Neural crest cell (in vitro differentiated cells): ENCODE data around the gene TAP2. TPM values are rescaled to one million over a fixed set of nuclear protein-coding genes. Genes with fewer than 3 reads are reported as not detected.

Experiments used
- DNase-seq: peaks from one replicate; pipeline ENCODE4 v3.0.0; 2021; ENCODE audit warnings: low read depth, mixed read lengths, low spot score
- H3K27ac Mint-ChIP-seq: one replicate; pipeline ENCODE4 v1.8.0; 2021; ENCODE audit warnings: mild to moderate bottlenecking, mixed read lengths; ENCODE audit not compliant: unreplicated experiment
- H3K27me3 Mint-ChIP-seq: 2 replicates; pipeline ENCODE4 v1.8.0; 2021; ENCODE audit warnings: low read depth, mild to moderate bottlenecking, mixed read lengths
- H3K36me3 Mint-ChIP-seq: 2 replicates; pipeline ENCODE4 v1.8.0; 2021; ENCODE audit warnings: low read depth, mild to moderate bottlenecking, mixed read lengths
- H3K4me1 Mint-ChIP-seq: 2 replicates; pipeline ENCODE4 v1.8.0; 2021; ENCODE audit warnings: mixed read lengths
- H3K4me3 Mint-ChIP-seq: one replicate; pipeline ENCODE4 v1.8.0; 2021; ENCODE audit warnings: mild to moderate bottlenecking, mixed read lengths
- H3K9me3 Mint-ChIP-seq: 2 replicates; pipeline ENCODE4 v1.8.0; 2021; ENCODE audit warnings: mixed read lengths
- total RNA-seq: library from RNA; stranded (reverse); gene quantifications from 2 replicates; pipeline ENCODE4 v1.2.1, GENCODE V29; 2021
- TF ChIP-seq, protein P1 (sequence below): fragments of 200-600 bp; sonication (generic); conservative IDR thresholded peaks from 2 replicates; pipeline ENCODE4 v1.5.0; 2021; ENCODE audit warnings: antibody characterized with exemption, mild to moderate bottlenecking

The TAP2 gene
- total RNA-seq, 1 donor from 2014 or later = 18.0 TPM

DNA sequence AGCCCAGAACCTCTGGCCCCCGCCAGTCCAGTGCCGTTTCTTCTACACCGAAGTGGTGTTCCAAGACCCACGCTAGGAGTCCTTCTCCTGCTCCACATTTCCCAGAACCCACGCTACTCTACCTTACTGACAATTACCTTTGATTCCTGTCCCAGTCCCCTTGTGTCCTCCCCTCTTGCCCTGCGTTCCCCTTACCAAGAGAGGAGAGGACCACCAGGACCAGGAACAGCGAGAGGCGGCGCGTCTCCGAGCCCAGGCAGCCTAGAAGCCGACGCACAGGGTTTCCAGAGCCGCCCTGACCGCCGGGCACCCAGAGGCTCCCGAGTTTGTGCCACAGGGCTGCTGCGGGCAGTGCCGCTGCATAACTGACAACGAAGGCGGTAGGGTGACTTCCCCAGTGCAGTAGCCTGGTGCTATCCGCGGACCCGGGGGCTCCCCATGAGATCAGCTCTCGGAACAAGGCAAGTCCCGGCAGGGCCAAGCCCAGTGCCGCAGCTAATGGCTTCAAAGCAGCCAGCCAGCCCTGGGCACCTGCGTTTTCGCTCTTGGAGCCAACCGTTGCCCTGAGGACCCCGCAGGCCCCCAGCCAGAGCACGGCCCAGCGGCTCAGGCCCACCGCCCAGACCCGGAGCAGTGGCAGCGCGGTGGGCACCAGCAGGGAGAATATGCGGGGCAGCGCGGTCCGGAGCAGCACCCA is 14.5 kb upstream of the TAP2 start:
- TF ChIP-seq, protein P1, sequence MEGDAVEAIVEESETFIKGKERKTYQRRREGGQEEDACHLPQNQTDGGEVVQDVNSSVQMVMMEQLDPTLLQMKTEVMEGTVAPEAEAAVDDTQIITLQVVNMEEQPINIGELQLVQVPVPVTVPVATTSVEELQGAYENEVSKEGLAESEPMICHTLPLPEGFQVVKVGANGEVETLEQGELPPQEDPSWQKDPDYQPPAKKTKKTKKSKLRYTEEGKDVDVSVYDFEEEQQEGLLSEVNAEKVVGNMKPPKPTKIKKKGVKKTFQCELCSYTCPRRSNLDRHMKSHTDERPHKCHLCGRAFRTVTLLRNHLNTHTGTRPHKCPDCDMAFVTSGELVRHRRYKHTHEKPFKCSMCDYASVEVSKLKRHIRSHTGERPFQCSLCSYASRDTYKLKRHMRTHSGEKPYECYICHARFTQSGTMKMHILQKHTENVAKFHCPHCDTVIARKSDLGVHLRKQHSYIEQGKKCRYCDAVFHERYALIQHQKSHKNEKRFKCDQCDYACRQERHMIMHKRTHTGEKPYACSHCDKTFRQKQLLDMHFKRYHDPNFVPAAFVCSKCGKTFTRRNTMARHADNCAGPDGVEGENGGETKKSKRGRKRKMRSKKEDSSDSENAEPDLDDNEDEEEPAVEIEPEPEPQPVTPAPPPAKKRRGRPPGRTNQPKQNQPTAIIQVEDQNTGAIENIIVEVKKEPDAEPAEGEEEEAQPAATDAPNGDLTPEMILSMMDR = no peak

DNA sequence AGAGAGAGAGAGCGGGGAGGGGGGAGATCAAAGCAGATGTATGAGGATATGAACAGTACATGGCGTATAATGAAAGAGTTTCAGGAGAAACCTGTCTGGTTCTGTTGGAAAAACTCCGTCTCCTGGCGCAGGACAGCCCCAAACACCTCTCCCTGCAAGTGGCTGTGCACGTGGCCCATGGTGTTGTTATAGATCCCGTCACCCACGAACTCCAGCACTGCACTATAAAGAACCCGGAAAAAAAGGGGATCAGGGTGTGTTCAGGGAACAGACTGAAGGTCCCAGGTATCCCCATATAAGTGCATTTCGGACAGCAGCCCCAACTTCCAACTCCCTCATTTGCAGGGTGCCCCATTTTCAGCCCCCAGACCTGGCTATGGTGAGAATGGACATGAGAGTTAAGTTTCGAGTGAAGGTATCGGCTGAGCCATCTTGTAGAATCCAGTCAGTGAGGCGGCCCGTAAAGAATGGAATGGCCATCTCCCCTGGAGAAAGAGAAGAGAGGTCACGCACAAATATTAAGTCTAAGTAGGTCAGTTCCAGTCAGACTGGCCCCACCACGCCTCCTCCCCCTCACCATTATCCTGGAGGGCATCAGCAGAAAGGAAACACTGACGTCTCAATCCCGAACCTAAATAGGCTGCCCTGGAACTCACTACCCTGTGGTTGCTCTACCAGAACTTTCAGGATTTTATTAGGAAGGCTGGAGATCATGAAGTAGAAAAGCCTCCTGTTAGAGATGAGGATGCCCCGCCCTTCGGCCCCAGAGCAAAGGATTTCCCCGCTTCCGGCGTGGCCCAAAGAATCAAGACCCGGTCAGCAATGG is 13.7 kb upstream of the TAP2 start:
- no peak overlapping the region for H3K27ac Mint-ChIP-seq
- H3K36me3 Mint-ChIP-seq = no peaks in the 10 kb centered on the region
- H3K4me3 Mint-ChIP-seq = peak overlapping the region; percentile 28
- peaks cover 18% of the 10 kb centered on the region for H3K4me1 Mint-ChIP-seq
- TF ChIP-seq, protein P1 = no peak
- no peak for DNase-seq
- peaks cover 95% of the 10 kb centered on the region for H3K27me3 Mint-ChIP-seq
- no peaks in the 10 kb centered on the region for H3K9me3 Mint-ChIP-seq

More for the DNA sequence above, 14.5 kb upstream of the TAP2 start:
- H3K9me3 Mint-ChIP-seq = no peaks in the 10 kb centered on the region
- peaks cover 18% of the 10 kb centered on the region for H3K4me1 Mint-ChIP-seq
- no peak overlapping the region for H3K27ac Mint-ChIP-seq
- H3K4me3 Mint-ChIP-seq = peak overlapping the region; percentile 28
- DNase-seq = no peak
- H3K27me3 Mint-ChIP-seq = peaks cover 95% of the 10 kb centered on the region
- no peaks in the 10 kb centered on the region for H3K36me3 Mint-ChIP-seq

- H3K4me1 Mint-ChIP-seq = peaks cover 18% of the 10 kb centered on the region
- H3K27ac Mint-ChIP-seq = no peak overlapping the region
- H3K36me3 Mint-ChIP-seq = no peaks in the 10 kb centered on the region
- no peak for DNase-seq
- peaks cover 94% of the 10 kb centered on the region for H3K27me3 Mint-ChIP-seq
- peak overlapping the region; percentile 26 for H3K4me3 Mint-ChIP-seq
- TF ChIP-seq, protein P1 = no peak
- no peaks in the 10 kb centered on the region for H3K9me3 Mint-ChIP-seq
These were observed 12.5 kb upstream of the TAP2 start for GRCh38 chr6:32851025-32851424.

DNA sequence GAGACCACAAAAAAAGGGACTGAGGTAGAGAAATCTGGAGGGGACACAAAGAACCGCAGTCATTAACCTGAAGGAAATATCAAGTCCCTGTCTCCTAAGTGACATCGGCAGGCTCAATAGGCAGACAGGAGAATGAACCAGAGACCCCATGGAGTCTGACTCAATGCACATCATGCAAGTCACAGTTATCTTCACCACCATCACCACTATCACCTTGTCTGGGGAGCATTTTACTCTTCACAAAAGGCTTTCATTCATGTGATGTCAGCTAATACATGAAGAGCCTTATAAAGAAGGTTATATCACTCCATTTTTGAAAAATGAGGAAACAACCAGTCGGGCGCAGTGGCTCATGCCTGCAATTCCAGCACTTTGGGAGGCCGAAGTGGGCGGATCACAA is 10.6 kb upstream of the TAP2 start:
- peaks cover 94% of the 10 kb centered on the region for H3K27me3 Mint-ChIP-seq
- peaks cover 20% of the 10 kb centered on the region for H3K4me1 Mint-ChIP-seq

DNA sequence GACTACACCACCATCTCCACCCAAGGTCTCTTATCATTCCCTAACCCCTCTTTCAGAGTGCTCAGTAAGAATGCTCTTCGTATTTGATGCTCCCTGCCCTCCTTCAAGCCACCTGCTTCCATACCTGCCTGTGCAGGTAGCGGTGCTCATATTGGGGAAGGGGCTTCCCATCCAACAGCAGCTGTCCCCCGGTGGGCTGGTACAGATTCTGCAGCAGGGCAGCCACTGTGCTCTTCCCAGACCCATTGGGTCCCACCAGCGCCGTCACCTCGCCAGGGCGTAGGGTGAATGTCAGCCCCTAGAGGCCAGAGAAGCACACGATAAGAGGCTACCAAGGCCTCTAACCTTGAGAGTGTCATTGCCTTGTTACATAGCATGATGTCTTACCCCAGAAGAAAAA is 9.3 kb upstream of the TAP2 start:
- TF ChIP-seq, protein P1 = no peak
- Mint-ChIP-seq H3K4me3 (no peak overlapping the region), H3K9me3 (no peaks in the 10 kb centered on the region), H3K27me3 (peaks cover 97% of the 10 kb centered on the region), H3K27ac (no peak overlapping the region), H3K4me1 (peaks cover 18% of the 10 kb centered on the region), H3K36me3 (peaks cover 3% of the 10 kb centered on the region)
- no peak for DNase-seq

More for the DNA sequence above, 10.6 kb upstream of the TAP2 start:
- H3K27ac Mint-ChIP-seq = no peak overlapping the region
- DNase-seq = no peak
- H3K9me3 Mint-ChIP-seq = no peaks in the 10 kb centered on the region
- H3K4me3 Mint-ChIP-seq = no peak overlapping the region
- H3K36me3 Mint-ChIP-seq = no peaks in the 10 kb centered on the region
- TF ChIP-seq, protein P1 = no peak
